Lower leg skin (tissue), 4 donors: ENCODE results near the gene HGS. TPM values are rescaled to one million over a fixed set of nuclear protein-coding genes. Genes with fewer than 3 reads are reported as not detected.
"Not testable (repeated sequence)": the region's sequence is repeated elsewhere in the genome, so short reads cannot be mapped to it uniquely, and the experiment has no call there.

Experiments used
- DNase-seq, 2 donors: peaks; one replicate each; pipeline ENCODE4 v3.0.0-alpha.2; 2019; ENCODE audit warnings: low spot score in 2 of 2
- H3K4me3 ChIP-seq: fragments of 200-600 bp; sonication (generic); 2 replicates; pipeline ENCODE4 v1.5.1; 2017; ENCODE audit warnings: mild to moderate bottlenecking, low read depth; ENCODE audit not compliant: poor library complexity, severe bottlenecking
- POLR2A ChIP-seq, 2 donors: fragments of 450-650 bp; IDR thresholded peaks; one replicate each; pipeline ENCODE4 v1.6.1; 2016 to 2017; ENCODE audit warnings: antibody characterized with exemption in 2 of 2, mild to moderate bottlenecking in 1 of 2, moderate library complexity in 1 of 2
- WGBS, 2 donors: methylation state at CpG; one replicate each; pipeline ENCODE4 v1.1.5; 2018; 5-methylcytosine and 5-hydroxymethylcytosine counted together
- intact Hi-C: fragments of 100-400 bp; cut with DNase I; formaldehyde crosslinking; loops from one replicate; pipeline ENCODE4 v1.15.0; 2023; ENCODE audit warnings: low total_unique reads
- total RNA-seq, 4 donors: library from RNA; depleted of rRNA; stranded (reverse); fragments of >200 nt; gene quantifications; one replicate each; pipeline ENCODE4 v1.1.0, GENCODE V29; 2016
- TF ChIP-seq, protein P1 (sequence below), 3 donors: fragments of 450-650 bp; IDR thresholded peaks; one replicate each; pipeline ENCODE4 v1.5.1; 2016; ENCODE audit warnings: antibody characterized with exemption in 3 of 3, mild to moderate bottlenecking in 3 of 3, moderate library complexity in 2 of 3

Gene HGS
- total RNA-seq, 4 donors from 2014 or later: 87.0 to 160 (median 92.1) TPM

DNA sequence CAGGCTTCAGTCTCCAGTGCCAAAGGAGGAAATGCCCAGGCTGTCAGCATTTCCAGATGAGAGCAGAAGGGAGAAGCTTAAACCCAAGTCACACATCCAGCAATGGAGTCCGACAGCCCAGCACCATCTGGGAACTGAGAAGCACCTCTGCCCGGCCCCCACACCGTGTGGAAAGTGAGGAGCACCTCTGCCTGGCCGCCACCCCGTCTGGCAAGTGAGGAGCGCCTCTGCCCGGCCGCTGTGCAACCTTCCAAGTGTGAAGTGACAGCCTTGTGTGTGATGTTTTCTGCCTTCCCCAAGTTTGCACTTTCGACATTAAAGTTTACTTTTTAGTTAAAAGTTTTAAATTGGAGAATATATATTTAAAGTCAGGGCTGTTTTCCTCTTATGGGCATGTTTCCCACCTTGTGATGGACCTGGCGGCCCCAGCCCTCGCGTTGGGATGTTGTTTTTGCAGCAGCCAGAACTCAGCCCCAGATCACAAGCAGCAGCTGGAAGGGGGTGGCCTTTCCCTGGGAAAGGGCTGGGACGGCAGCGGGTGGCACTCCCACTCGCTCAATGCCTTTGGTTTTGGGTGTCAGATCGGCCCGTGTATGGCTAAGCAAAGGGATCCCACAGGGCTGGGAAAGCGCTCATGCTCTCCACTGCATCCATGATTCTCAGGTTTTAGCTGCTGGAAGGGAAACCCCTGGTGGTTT lies 10.1 kb upstream of the HGS start:
- WGBS, 2 donors: 74 to 81% methylated on average over 18 of the region's 18 CpGs

GRCh38 chr17:81675515-81676221 lies 8.1 kb upstream of the HGS start:
- DNase-seq, intact Hi-C loops, H3K4me3 ChIP-seq: not testable (repeated sequence)
- WGBS, 2 donors: 34 to 35% methylated on average over 18 of the region's 18 CpGs
- TF ChIP-seq, protein P1, sequence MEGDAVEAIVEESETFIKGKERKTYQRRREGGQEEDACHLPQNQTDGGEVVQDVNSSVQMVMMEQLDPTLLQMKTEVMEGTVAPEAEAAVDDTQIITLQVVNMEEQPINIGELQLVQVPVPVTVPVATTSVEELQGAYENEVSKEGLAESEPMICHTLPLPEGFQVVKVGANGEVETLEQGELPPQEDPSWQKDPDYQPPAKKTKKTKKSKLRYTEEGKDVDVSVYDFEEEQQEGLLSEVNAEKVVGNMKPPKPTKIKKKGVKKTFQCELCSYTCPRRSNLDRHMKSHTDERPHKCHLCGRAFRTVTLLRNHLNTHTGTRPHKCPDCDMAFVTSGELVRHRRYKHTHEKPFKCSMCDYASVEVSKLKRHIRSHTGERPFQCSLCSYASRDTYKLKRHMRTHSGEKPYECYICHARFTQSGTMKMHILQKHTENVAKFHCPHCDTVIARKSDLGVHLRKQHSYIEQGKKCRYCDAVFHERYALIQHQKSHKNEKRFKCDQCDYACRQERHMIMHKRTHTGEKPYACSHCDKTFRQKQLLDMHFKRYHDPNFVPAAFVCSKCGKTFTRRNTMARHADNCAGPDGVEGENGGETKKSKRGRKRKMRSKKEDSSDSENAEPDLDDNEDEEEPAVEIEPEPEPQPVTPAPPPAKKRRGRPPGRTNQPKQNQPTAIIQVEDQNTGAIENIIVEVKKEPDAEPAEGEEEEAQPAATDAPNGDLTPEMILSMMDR (IDR thresholded peaks at IDR 0.05): peak in 1 of 3 donors; percentile 46

More for the DNA sequence above, 10.1 kb upstream of the HGS start:
- intact Hi-C loops: no loop called here
- TF ChIP-seq, protein P1 (IDR thresholded peaks at IDR 0.05): no peak
- no peak for TF ChIP-seq POLR2A (IDR thresholded peaks at IDR 0.05)
- DNase-seq: no peak
- H3K4me3 ChIP-seq: no peak overlapping the region

DNA sequence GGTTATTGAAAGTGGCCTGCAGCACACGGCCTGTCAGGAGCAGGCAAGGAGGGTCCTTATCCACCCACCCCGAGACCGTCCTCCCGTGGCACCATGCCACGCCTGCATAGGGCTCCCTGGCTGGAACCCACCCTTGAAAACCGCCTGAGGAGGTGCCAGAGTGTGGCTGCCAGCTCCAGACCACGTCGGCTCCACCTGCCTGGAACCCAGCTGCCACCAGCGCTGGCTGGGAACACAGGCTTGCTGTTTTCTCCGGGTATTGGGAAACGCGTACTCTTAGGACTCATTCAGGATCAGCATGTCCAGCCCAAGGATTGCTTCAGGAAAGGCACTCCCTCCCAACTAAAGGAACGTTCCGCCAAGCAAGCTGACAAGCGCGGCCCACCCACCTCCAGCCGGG lies 6.9 kb upstream of the HGS start:
- H3K4me3 ChIP-seq: no peak overlapping the region
- TF ChIP-seq, protein P1 (IDR thresholded peaks at IDR 0.05): no peak
- TF ChIP-seq POLR2A (IDR thresholded peaks at IDR 0.05): no peak
- intact Hi-C loops: no loop called here
- no peak for DNase-seq
- 85 to 89% methylated on average over 17 of the region's 17 CpGs for WGBS, 2 donors

DNA sequence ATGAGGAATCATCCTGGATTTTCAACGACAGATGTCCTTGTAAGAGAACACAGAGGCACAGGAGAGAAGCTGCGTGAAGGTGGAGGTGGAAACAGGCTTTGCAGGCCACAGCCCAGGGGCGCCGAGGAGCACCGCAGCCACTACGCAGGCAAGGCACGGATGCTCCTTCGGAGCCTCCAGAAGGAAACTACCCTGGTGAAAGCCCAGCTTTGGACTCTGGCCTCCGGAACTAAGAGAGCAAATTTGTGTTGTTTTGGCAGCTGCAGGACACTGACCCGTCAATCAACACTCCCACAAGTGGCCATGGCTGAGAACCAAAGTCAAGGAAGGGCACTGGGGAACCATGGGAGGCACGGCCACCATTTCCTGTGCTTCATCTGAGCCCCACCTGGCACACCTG lies 3.7 kb upstream of the HGS start:
- 85 to 87% methylated on average over 11 of the region's 11 CpGs for WGBS, 2 donors
- no peak for TF ChIP-seq POLR2A (IDR thresholded peaks at IDR 0.05)
- intact Hi-C loops: no loop called here
- no peak for DNase-seq
- H3K4me3 ChIP-seq: no peak overlapping the region

- intact Hi-C loops: no loop called here
- WGBS, 2 donors: 64% methylated on average over 17 of the region's 17 CpGs
- TF ChIP-seq, protein P1 (IDR thresholded peaks at IDR 0.05): no peak
- TF ChIP-seq POLR2A (IDR thresholded peaks at IDR 0.05): no peak
- no peak overlapping the region for H3K4me3 ChIP-seq
- DNase-seq: no peak
Observed at GRCh38 chr17:81681672-81682071, 2.1 kb upstream of the HGS start.

DNA sequence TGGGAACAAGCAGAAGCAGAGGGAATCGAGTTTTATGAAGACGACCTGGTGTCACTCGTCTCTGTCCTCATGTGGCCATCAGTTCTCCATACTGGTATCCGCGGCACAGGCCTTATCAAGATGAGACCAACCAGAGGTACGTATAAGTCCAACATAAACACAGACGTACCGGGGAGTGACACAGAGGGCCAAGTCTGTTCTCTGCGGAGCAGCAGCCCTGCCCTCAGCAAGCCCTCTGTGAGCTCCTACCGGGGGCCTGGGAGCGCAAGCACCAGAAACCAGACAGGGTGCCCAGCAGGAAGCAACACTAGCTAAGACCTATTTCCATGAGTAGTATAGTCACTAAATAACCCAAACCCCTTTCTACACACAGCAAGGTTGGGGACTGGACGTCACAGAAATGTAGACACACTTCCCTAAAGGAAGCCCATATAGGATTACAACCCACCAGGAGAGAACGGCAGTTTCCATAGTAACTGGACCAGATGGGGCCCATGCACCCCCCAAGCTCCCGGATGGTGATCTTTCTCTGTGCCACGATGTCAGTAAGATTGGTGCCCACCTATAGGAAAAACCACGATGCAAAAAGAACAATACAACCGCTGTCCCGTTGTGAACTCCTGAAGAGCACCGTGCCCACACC lies 1.1 kb upstream of the HGS start:
- WGBS, 2 donors: 35 to 36% methylated on average over 19 of the region's 19 CpGs
- no peak for DNase-seq
- TF ChIP-seq, protein P1 (IDR thresholded peaks at IDR 0.05): no peak
- TF ChIP-seq POLR2A (IDR thresholded peaks at IDR 0.05): no peak

More for the DNA sequence above, 1.1 kb upstream of the HGS start:
- H3K4me3 ChIP-seq: peak overlapping the region; percentile 87
- intact Hi-C loops: no loop called here
